Mesodermal cell (in vitro differentiated cells): ENCODE measurements around the gene ARHGDIB.

Source experiments
- H3K27ac ChIP-seq: 2 replicates; pipeline ENCODE4 v1.7.0; 2013; ENCODE audit warnings: mild to moderate bottlenecking, low read depth, low read length, moderate library complexity; ENCODE audit not compliant: severe bottlenecking
- H3K36me3 ChIP-seq: 2 replicates; pipeline ENCODE4 v1.7.1; 2013; ENCODE audit warnings: mild to moderate bottlenecking, low read length, moderate library complexity; ENCODE audit not compliant: control insufficient read depth, insufficient read depth
- H3K4me1 ChIP-seq: one replicate; pipeline ENCODE4 v1.7.1; 2013; ENCODE audit warnings: mild to moderate bottlenecking, low read length; ENCODE audit not compliant: insufficient read depth, control insufficient read depth, poor library complexity, severe bottlenecking
- H3K4me3 ChIP-seq: 2 replicates; pipeline ENCODE4 v1.7.0; 2013; ENCODE audit warnings: low read length, control low read depth, mild to moderate bottlenecking; ENCODE audit not compliant: insufficient read depth, poor library complexity, severe bottlenecking; ENCODE audit errors: extremely low read depth
- H3K9me3 ChIP-seq: 2 replicates; pipeline ENCODE4 v1.7.1; 2013; ENCODE audit warnings: mild to moderate bottlenecking, low read length, moderate library complexity; ENCODE audit not compliant: control insufficient read depth
- WGBS, 2 experiments: methylation state at CpG; one replicate each; pipeline ENCODE4 v1.1.5; 2013; ENCODE audit warnings: missing lambda C conversion rate in 2 of 2; ENCODE audit not compliant: insufficient coverage in 2 of 2; 5-methylcytosine and 5-hydroxymethylcytosine counted together

The ARHGDIB gene

DNA sequence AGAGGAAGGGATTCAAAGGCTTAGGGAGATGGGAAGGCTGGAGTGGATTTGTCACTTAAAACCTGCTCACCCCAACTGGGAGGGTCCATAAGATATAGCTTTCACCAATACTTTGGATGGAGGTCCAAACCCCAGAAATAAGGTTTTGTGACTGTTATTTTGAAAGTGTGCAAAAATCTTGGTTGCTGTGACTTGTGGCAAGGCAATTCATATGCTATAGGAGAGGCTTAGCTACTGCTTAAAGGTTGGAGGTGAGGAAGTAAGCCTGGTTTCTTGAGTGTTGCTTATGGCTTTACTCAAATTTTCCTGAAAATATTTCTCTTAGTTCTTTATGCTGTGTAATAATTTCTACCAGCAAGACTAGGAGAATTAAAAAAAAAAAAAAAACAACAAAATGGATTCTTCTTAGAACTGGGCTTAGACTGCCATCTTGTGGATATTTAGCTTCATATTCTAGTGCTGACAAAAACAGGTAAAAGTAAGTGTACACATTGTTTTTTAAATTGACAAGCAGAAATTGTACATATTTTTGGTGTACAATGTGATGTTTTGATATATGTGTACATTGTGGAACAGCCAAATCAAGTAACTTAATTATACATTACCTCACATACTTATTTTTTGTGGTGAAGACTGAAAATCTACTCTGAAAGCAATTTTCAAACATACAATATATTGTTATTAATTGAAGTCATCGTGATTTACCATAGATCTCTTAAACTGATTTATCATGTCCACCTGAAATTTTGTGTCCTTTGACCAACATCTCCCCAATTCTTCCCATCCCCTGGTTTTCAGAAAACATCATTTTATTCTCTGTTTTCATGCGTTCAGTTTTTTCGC, 34.4 kb upstream of the ARHGDIB start:
- H3K36me3 ChIP-seq = no peaks in the 10 kb centered on the region
- no peaks in the 10 kb centered on the region for H3K9me3 ChIP-seq
- H3K4me1 ChIP-seq = peaks cover 17% of the 10 kb centered on the region
- H3K4me3 ChIP-seq = no peak overlapping the region
- H3K27ac ChIP-seq = no peak overlapping the region
- WGBS, 2 experiments = no CpG with 5 or more reads among the region's 3 CpGs

- WGBS, 2 experiments = 60% methylated on average over 1 of the region's 3 CpGs; no CpG with 5 or more reads in 1 of the 2 experiments
- Histone ChIP-seq H3K9me3 (no peaks in the 10 kb centered on the region), H3K4me1 (peaks cover 17% of the 10 kb centered on the region), H3K4me3 (no peak overlapping the region), H3K27ac (no peak overlapping the region), H3K36me3 (no peaks in the 10 kb centered on the region)
Observed at GRCh38 chr12:14994610-14995009, 33.2 kb upstream of the ARHGDIB start.

GRCh38 chr12:14993537-14994266, 32.3 kb upstream of the ARHGDIB start:
- peak overlapping the region; percentile 43 for H3K27ac ChIP-seq
- no peak overlapping the region for H3K4me3 ChIP-seq
- H3K36me3 ChIP-seq = no peaks in the 10 kb centered on the region
- 78 to 87% methylated on average over 1 to 3 of the region's 4 CpGs for WGBS, 2 experiments
- peaks cover 17% of the 10 kb centered on the region for H3K4me1 ChIP-seq
- H3K9me3 ChIP-seq = no peaks in the 10 kb centered on the region

DNA sequence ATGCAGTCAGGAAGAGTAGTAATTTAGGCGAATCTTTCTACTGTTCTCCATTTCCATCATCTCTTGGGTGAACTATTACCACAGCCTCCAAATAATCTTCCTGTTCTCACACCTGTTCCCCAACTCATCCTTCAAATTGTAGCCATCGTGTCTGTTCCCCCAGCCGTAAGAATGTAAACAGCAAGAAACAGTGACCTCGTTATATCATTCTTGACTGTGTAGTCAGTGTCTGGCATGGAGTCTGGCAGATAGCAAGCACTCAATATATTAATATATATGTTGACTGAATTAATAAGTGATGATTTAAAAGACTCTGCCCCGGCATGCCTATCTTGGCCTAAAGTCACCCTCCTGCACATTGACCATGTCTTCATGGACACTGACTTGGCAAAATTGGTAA, 31.7 kb upstream of the ARHGDIB start:
- H3K36me3 ChIP-seq = no peaks in the 10 kb centered on the region
- peak overlapping the region; percentile 43 for H3K27ac ChIP-seq
- H3K4me3 ChIP-seq = no peak overlapping the region
- H3K9me3 ChIP-seq = no peaks in the 10 kb centered on the region
- H3K4me1 ChIP-seq = peaks cover 17% of the 10 kb centered on the region
- WGBS, 2 experiments = 100% methylated on average over 1 of the region's 5 CpGs; no CpG with 5 or more reads in 1 of the 2 experiments

GRCh38 chr12:14992673-14993072, 31.3 kb upstream of the ARHGDIB start:
- Histone ChIP-seq H3K4me3 (no peak overlapping the region), H3K27ac (no peak overlapping the region), H3K36me3 (no peaks in the 10 kb centered on the region), H3K9me3 (no peaks in the 10 kb centered on the region), H3K4me1 (peaks cover 17% of the 10 kb centered on the region)
- 92 to 100% methylated on average over 2 to 3 of the region's 3 CpGs for WGBS, 2 experiments

DNA sequence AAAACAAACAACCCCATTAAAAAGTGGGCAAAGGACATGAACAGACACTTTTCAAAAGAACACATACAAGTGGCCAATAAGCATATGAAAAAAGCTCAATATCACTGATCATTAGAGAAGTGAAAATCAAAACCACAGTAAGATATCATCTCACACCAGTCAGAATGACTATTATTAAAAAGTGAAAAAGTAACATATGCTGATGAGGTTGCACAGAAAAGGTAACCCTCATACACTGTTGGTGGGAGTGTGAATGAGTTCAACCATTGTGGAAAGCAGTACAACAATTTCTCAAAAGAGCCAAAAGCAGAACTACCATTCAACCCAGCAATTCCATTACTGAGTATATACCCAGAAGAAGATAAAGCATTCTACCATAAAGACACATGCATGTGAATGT, 29.7 kb upstream of the ARHGDIB start:
- no peaks in the 10 kb centered on the region for H3K36me3 ChIP-seq
- no peaks in the 10 kb centered on the region for H3K9me3 ChIP-seq
- no peak overlapping the region for H3K4me3 ChIP-seq
- peaks cover 17% of the 10 kb centered on the region for H3K4me1 ChIP-seq
- no peak overlapping the region for H3K27ac ChIP-seq

DNA sequence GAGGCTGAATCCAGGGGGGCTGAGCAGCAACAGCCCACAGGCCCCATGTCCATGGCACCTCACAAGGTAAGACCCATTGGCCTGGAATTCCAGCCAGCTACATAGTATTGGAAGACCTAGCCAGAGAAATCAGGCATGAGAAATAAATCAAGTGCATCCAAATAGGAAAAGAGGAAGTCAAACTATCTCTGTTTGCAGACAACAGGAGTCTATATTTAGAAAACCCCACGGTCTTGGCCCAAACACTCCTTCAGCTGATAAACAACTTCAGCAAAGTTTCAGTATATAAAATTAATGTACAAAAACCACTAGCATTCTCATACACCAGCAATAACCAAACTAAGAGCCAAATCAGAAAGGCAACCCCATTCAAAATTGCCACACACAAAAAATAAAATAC, 28.4 kb upstream of the ARHGDIB start:
- no CpG with 5 or more reads among the region's 1 CpG for WGBS, 2 experiments
- Histone ChIP-seq H3K27ac (no peak overlapping the region), H3K9me3 (no peaks in the 10 kb centered on the region), H3K4me1 (peaks cover 17% of the 10 kb centered on the region), H3K36me3 (no peaks in the 10 kb centered on the region), H3K4me3 (no peak overlapping the region)

GRCh38 chr12:14988035-14988434, 26.6 kb upstream of the ARHGDIB start:
- H3K4me3 ChIP-seq = no peak overlapping the region
- peaks cover 1% of the 10 kb centered on the region for H3K4me1 ChIP-seq
- no peak overlapping the region for H3K27ac ChIP-seq
- 60% methylated on average over 1 of the region's 3 CpGs; no CpG with 5 or more reads in 1 of the 2 experiments for WGBS, 2 experiments
- H3K9me3 ChIP-seq = no peaks in the 10 kb centered on the region
- H3K36me3 ChIP-seq = no peaks in the 10 kb centered on the region

GRCh38 chr12:14986449-14986848, 25.0 kb upstream of the ARHGDIB start:
- no peaks in the 10 kb centered on the region for H3K4me1 ChIP-seq
- no peak overlapping the region for H3K4me3 ChIP-seq
- H3K9me3 ChIP-seq = no peaks in the 10 kb centered on the region
- no peaks in the 10 kb centered on the region for H3K36me3 ChIP-seq
- 74 to 92% methylated on average over 2 to 4 of the region's 4 CpGs for WGBS, 2 experiments
- H3K27ac ChIP-seq = no peak overlapping the region

DNA sequence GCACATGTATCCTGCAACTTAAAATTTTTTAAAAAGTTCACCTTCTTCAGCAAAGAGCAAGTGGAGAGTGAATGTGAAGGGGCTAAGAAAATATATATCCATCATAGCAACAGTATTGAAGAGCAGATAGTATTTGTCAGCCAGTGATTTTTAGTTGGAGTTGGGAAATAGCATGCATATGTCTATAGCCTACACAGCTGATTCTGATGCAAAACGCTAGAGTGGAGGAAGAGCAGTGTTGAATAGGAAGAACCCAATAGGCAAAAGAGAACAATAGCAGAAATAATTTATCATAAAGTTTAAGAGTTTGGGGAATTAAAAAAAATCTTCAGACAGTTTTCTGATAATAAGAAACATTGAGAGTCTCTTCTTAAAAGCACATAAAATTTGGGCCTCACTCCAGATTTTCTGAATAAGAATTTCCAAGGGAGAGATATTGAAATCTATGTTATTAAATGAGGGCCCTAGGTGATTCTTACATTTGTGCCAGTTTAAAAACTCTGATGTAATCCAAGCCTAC, 23.4 kb upstream of the ARHGDIB start:
- Histone ChIP-seq H3K4me1 (no peaks in the 10 kb centered on the region), H3K4me3 (no peak overlapping the region), H3K36me3 (no peaks in the 10 kb centered on the region), H3K9me3 (no peaks in the 10 kb centered on the region), H3K27ac (no peak overlapping the region)
- WGBS, 2 experiments = no CpG with 5 or more reads among the region's 1 CpG

DNA sequence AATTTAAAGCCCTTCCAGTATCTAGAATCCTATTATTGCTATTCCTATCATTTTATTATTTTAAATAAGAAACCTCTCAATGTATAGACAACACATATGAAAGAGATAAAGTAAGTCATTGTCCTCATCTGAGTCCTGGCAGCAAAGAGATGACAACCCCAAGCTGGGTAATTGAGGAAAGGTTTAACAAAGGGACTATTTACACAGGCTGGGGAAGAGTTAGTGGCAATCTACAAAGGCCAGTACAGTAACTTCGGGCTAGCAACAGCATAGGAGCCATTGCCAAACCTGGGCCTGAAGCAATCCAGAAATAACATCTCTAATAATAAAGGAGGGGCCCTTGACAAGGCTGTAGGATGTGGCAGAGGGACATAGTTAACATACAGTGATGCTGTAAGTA, 22.6 kb upstream of the ARHGDIB start:
- H3K4me3 ChIP-seq = no peak overlapping the region
- H3K36me3 ChIP-seq = no peaks in the 10 kb centered on the region
- WGBS, 2 experiments = no CpG with 5 or more reads among the region's 1 CpG
- no peaks in the 10 kb centered on the region for H3K9me3 ChIP-seq
- H3K27ac ChIP-seq = no peak overlapping the region
- H3K4me1 ChIP-seq = no peaks in the 10 kb centered on the region
